Tibial nerve (tissue), 4 donors: Measurements from ENCODE around the gene SMIM10L2A. TPM values are rescaled to one million over a fixed set of nuclear protein-coding genes. Genes with fewer than 3 reads are reported as not detected.

Experiments used
- DNase-seq, 2 donors: peaks; one replicate each; pipeline ENCODE4 v3.0.0-alpha.2; 2019; ENCODE audit warnings: low spot score in 2 of 2
- H3K27ac ChIP-seq, 4 donors: fragments of 200-600 bp; sonication (generic) in 3 of 4; one replicate each; pipeline ENCODE4 v1.5.1; 2017 to 2019; ENCODE audit warnings: mild to moderate bottlenecking in 1 of 4
- H3K27me3 ChIP-seq, 2 donors: fragments of 200-600 bp; sonication (generic) in 1 of 2; one replicate each; pipeline versions ENCODE4 v1.5.1 to v1.6.0; 2017 to 2019
- H3K36me3 ChIP-seq, 3 donors: fragments of 200-600 bp; sonication (generic); one replicate each; pipeline ENCODE4 v1.5.1; 2018 to 2019
- H3K4me1 ChIP-seq, 4 donors: fragments of 200-600 bp; sonication (generic) in 3 of 4; one replicate each; pipeline ENCODE4 v1.5.1; 2017 to 2019
- H3K4me3 ChIP-seq, 4 donors: fragments of 200-600 bp; sonication (generic) in 3 of 4; one replicate each; pipeline ENCODE4 v1.5.1; 2017 to 2019; ENCODE audit warnings: mild to moderate bottlenecking in 1 of 4, moderate library complexity in 1 of 4
- H3K9me3 ChIP-seq, 4 donors: fragments of 200-600 bp; sonication (generic) in 3 of 4; one replicate each; pipeline ENCODE4 v1.5.1; 2017 to 2019
- CTCF ChIP-seq, 5 experiments: fragments of 200-600 bp in 3 of 5; fragments of 450-650 bp in 2 of 5; sonication (generic) in 3 of 5; IDR thresholded peaks; one replicate each; pipeline ENCODE4 v1.5.1; 2016 to 2019; ENCODE audit warnings: antibody characterized with exemption in 5 of 5, mild to moderate bottlenecking in 3 of 5, moderate library complexity in 2 of 5
- EP300 ChIP-seq, 2 donors: sonication (generic); formaldehyde crosslinking; IDR thresholded peaks; one replicate each; pipeline ENCODE4 v1.6.1; 2017; ENCODE audit warnings: antibody characterized with exemption in 2 of 2, mild to moderate bottlenecking in 1 of 2
- POLR2A ChIP-seq, 2 donors: fragments of 450-650 bp; IDR thresholded peaks; one replicate each; pipeline ENCODE4 v1.6.1; 2017; ENCODE audit warnings: antibody characterized with exemption in 2 of 2, mild to moderate bottlenecking in 2 of 2, moderate library complexity in 2 of 2
- WGBS, 2 donors: methylation state at CpG; one replicate each; pipeline ENCODE4 v1.1.5; 2018; 5-methylcytosine and 5-hydroxymethylcytosine counted together
- total RNA-seq, 4 donors: library from RNA; depleted of rRNA; stranded (reverse); fragments of >200 nt; gene quantifications; one replicate each; pipeline ENCODE4 v1.1.0, GENCODE V29; 2016

Gene SMIM10L2A
- total RNA-seq, result 1 to 10 TPM in 3 of 4 donors, under 1 TPM in 1; 0.78 to 3.5 (median 1.5) TPM

DNA sequence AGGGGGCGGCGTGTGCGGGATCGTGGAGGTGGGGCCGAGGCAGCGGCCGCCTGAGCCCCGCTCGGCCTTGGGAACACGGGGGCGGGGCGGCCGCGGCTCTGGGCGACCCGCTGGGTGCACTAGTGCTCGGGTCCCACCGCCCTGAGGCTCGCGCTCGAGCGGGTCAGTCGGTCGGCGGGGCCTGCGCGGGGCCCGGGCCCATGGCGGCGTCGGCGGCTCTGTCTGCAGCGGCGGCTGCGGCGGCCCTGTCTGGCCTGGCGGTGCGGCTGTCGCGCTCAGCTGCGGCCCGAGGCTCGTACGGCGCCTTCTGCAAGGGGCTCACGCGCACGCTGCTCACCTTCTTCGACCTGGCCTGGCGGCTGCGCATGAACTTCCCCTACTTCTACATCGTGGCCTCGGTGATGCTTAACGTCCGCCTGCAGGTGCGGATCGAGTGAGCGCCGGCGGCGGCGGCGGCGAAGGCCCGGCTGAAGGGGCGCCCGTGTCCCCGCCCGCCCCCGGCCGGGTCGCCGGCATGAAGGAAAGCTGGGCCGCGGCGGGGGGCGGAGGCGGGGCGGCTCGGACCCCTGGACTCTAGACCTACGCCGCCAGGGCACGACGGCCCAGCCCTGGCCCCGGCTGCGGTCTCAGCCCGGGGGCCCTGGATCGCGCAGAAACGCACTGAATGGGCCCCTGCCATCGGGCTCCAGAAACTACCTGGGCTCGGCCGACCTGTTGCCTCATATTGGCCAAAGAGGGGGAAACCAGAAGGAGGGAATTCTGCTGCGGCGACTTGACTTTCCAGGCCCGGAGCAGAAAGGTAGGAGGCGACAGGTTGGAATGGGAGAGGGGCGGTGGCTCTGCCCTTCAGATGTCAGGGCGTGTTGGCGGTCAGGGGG, at the start of gene SMIM10L2A:
SMIM10L2A (plus strand) TSS at position 13 of the 878 bp plus-strand sequence; CDS start at position 201, 188 bp downstream.
- no peaks in the 10 kb centered on the region for H3K4me1 ChIP-seq
- 28 to 46% methylated on average over 5 to 93 of the region's 100 CpGs for WGBS, 2 donors
- H3K36me3 ChIP-seq, result no peaks in the 10 kb centered on the region
- peak within 1 kb of the TSS; percentile 22 to 63 (median 40) for H3K4me3 ChIP-seq
- H3K9me3 ChIP-seq, result no peaks in the 10 kb centered on the region
- no peak for DNase-seq
- H3K27me3 ChIP-seq, result no peaks in the 10 kb centered on the region
- H3K27ac ChIP-seq, result peak within 1 kb of the TSS in 2 of 4 donors; percentile 12 to 67
- TF ChIP-seq POLR2A (IDR thresholded peaks at IDR 0.05) (no peak), CTCF (IDR thresholded peaks at IDR 0.05) (no peak), EP300 (IDR thresholded peaks at IDR 0.05) (no peak)

GRCh38 chrX:135373357-135373756, 48.4 kb upstream of the SMIM10L2A start:
- Histone ChIP-seq H3K27ac (no peak overlapping the region), H3K27me3 (no peaks in the 10 kb centered on the region), H3K4me3 (no peak overlapping the region), H3K9me3 (no peaks in the 10 kb centered on the region), H3K36me3 (no peaks in the 10 kb centered on the region), H3K4me1 (no peaks in the 10 kb centered on the region)
- no peak for DNase-seq
- 57 to 88% methylated on average over 2 to 7 of the region's 7 CpGs for WGBS, 2 donors
- TF ChIP-seq EP300 (IDR thresholded peaks at IDR 0.05) (no peak), CTCF (IDR thresholded peaks at IDR 0.05) (no peak), POLR2A (IDR thresholded peaks at IDR 0.05) (no peak)

DNA sequence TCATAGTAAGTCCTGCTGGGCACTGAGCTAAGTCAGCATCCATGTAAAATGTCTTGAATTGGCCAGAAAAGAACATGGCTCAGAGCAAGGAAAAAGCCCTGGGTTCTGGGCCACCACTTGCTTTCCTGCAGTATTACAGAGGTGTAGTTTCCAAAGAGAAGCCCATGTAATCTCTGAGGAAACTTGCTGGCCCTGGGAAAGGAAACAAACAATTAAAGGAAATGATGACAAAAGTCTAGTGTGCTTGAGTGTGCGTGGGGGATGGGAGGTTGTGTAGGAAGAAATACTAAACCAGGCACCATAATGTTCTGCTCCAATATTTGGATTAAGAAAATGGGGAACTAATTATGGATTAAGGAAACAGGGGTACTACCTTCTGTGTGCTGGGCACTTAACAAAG, 39.5 kb upstream of the SMIM10L2A start:
- no peak for DNase-seq
- no peak for TF ChIP-seq EP300 (IDR thresholded peaks at IDR 0.05)
- no peak for TF ChIP-seq CTCF (IDR thresholded peaks at IDR 0.05)
- no peak for TF ChIP-seq POLR2A (IDR thresholded peaks at IDR 0.05)
- Histone ChIP-seq H3K27me3 (no peaks in the 10 kb centered on the region), H3K9me3 (no peaks in the 10 kb centered on the region), H3K27ac (no peak overlapping the region), H3K36me3 (no peaks in the 10 kb centered on the region), H3K4me1 (no peaks in the 10 kb centered on the region), H3K4me3 (no peak overlapping the region)
- 38 to 100% methylated on average over 1 of the region's 1 CpG for WGBS, 2 donors

DNA sequence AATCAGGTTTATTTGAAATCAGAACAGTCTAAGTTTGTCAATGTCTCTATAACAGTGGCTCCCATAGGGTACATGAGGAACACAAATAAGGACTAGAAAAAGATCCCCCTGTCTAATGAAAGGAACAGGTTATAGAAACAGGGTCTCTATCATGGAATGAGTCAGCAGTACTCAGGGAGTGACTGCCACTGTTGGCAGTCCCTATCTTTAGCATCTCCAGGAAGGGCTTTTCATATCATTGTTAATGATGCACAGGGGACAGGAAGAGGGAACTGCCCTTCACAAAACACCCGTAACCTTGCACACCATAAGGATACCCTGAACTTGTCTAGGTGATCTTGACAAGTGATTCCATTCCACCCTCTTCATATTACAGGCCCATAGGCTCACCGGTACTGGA, 38.5 kb upstream of the SMIM10L2A start:
- no peak for TF ChIP-seq CTCF (IDR thresholded peaks at IDR 0.05)
- no peak for TF ChIP-seq EP300 (IDR thresholded peaks at IDR 0.05)
- TF ChIP-seq POLR2A (IDR thresholded peaks at IDR 0.05), result no peak
- no peak overlapping the region for H3K4me3 ChIP-seq
- no peak overlapping the region for H3K27ac ChIP-seq
- WGBS, 2 donors, result 81 to 94% methylated on average over 2 of the region's 2 CpGs
- H3K9me3 ChIP-seq, result no peaks in the 10 kb centered on the region
- DNase-seq, result no peak
- H3K36me3 ChIP-seq, result no peaks in the 10 kb centered on the region
- no peaks in the 10 kb centered on the region for H3K27me3 ChIP-seq
- H3K4me1 ChIP-seq, result no peaks in the 10 kb centered on the region

DNA sequence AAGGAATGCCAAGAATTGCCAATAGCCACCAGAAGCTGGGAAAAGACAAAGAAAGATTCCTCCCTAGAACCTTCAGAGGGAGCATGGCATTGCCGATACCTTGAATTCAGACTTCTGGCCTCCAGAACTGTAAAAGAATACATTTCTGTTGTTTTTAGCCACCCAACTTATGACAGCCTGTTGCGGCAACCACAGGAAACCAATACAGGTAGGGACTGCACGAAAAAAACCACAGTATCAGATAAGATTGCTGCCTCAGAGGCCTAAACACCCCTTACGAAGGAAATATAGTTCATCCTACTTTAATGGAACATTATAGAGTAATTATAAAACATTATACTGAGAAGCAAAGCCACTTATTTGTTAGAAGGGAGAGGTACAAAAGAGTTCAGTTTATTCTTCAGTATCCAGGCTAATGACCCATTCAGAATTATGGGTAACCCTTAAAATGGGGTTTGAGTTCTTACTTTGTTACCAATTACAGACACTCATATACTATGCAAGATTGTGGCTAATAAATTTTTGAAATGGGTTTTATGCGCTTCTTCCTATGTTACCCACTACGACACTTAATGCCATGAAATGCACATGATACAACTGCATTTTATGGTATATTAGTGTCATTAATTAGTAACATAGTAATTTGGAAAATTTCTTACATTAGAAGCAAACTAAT, 37.4 kb upstream of the SMIM10L2A start:
- Histone ChIP-seq H3K9me3 (no peaks in the 10 kb centered on the region), H3K36me3 (no peaks in the 10 kb centered on the region), H3K27me3 (no peaks in the 10 kb centered on the region), H3K27ac (no peak overlapping the region), H3K4me1 (no peaks in the 10 kb centered on the region), H3K4me3 (no peak overlapping the region)
- WGBS, 2 donors, result 78 to 90% methylated on average over 6 of the region's 6 CpGs
- TF ChIP-seq POLR2A (IDR thresholded peaks at IDR 0.05), result no peak
- no peak for TF ChIP-seq EP300 (IDR thresholded peaks at IDR 0.05)
- DNase-seq, result no peak
